Fibroblast of skin of scalp (primary cell): ENCODE data around the gene SLC22A13. TPM values are rescaled to one million over a fixed set of nuclear protein-coding genes. Genes with fewer than 3 reads are reported as not detected.
"Not testable (repeated sequence)": the region's sequence is repeated elsewhere in the genome, so short reads cannot be mapped to it uniquely, and the experiment has no call there.

ENCODE experiments used
- DNase-seq: peaks from one replicate; pipeline ENCODE4 v3.0.0-alpha.2; 2013
- polyA plus RNA-seq, 2 experiments: library from polyadenylated mRNA; unstranded; fragments of 120-200 nt; gene quantifications; one replicate each; pipeline ENCODE4 v1.2.1, GENCODE V29; 2013; ENCODE audit not compliant: insufficient read length in 2 of 2

SLC22A13 gene
- 0.20 TPM for polyA plus RNA-seq (2013, experiment 1 of 2; ENCODE audit: insufficient read length)
- 0.12 TPM for polyA plus RNA-seq (2013, experiment 2 of 2; ENCODE audit: insufficient read length)

- no peak for DNase-seq
Observed at GRCh38 chr3:38265604-38266307, at the start of gene SLC22A13. SLC22A13 (plus strand) TSS chr3:38265812; CDS start chr3:38265861, 49 bp downstream.

- DNase-seq, result no peak
Observed at GRCh38 chr3:38219609-38220197, 45.9 kb upstream of the SLC22A13 start.

GRCh38 chr3:38221005-38221404 lies 44.6 kb upstream of the SLC22A13 start:
- DNase-seq, result no peak

GRCh38 chr3:38222032-38222634 lies 43.5 kb upstream of the SLC22A13 start:
- no peak for DNase-seq

GRCh38 chr3:38224357-38224756 lies 41.3 kb upstream of the SLC22A13 start:
- DNase-seq, result no peak

GRCh38 chr3:38226273-38226672 lies 39.3 kb upstream of the SLC22A13 start:
- DNase-seq, result peak; percentile 44

GRCh38 chr3:38227989-38228388 lies 37.6 kb upstream of the SLC22A13 start:
- DNase-seq, result peak; percentile 83

- no peak for DNase-seq
Observed at GRCh38 chr3:38229036-38229435, 36.6 kb upstream of the SLC22A13 start.

GRCh38 chr3:38232701-38233100 lies 32.9 kb upstream of the SLC22A13 start:
- no peak for DNase-seq

- no peak for DNase-seq
Observed at GRCh38 chr3:38235466-38235865, 30.1 kb upstream of the SLC22A13 start.

- DNase-seq, result no peak
Observed at GRCh38 chr3:38238416-38239008, 27.1 kb upstream of the SLC22A13 start.

GRCh38 chr3:38242812-38243211 lies 22.8 kb upstream of the SLC22A13 start:
- not testable (repeated sequence) for DNase-seq

GRCh38 chr3:38245930-38246329 lies 19.7 kb upstream of the SLC22A13 start:
- no peak for DNase-seq

GRCh38 chr3:38247366-38248035 lies 18.1 kb upstream of the SLC22A13 start:
- peak; percentile 82 for DNase-seq

GRCh38 chr3:38250198-38250597 lies 15.4 kb upstream of the SLC22A13 start:
- no peak for DNase-seq

- DNase-seq, result no peak
Observed at GRCh38 chr3:38251197-38251596, 14.4 kb upstream of the SLC22A13 start.

GRCh38 chr3:38253704-38254103 lies 11.9 kb upstream of the SLC22A13 start:
- DNase-seq, result no peak

GRCh38 chr3:38254872-38255271 lies 10.7 kb upstream of the SLC22A13 start:
- DNase-seq, result no peak

GRCh38 chr3:38255627-38256026 lies 10.0 kb upstream of the SLC22A13 start:
- no peak for DNase-seq

GRCh38 chr3:38257583-38257982 lies 8.0 kb upstream of the SLC22A13 start:
- DNase-seq, result no peak

- DNase-seq, result no peak
Observed at GRCh38 chr3:38260474-38260873, 5.1 kb upstream of the SLC22A13 start.

GRCh38 chr3:38264353-38264771 lies 1.2 kb upstream of the SLC22A13 start:
- DNase-seq, result no peak

- DNase-seq, result no peak
Observed at GRCh38 chr3:38264779-38265178, 833 bp upstream of the SLC22A13 start.
